HG02870 (cell line): ENCODE results near the gene MXD4.

Experiments used
- ATAC-seq: cut with Tn5 transposase; IDR thresholded peaks from one replicate; pipeline ENCODE4 v1.9.1; 2021; ENCODE audit warnings: mild to moderate bottlenecking, moderate library complexity; ENCODE audit not compliant: unreplicated experiment

MXD4 gene

GRCh38 chr4:2261853-2262144, at the start of gene MXD4:
MXD4 (minus strand) TSS chr4:2262109; CDS start chr4:2261980, 129 bp downstream.
- no peak for ATAC-seq

- no peak for ATAC-seq
Observed at GRCh38 chr4:2306773-2307410, 45.0 kb upstream of the MXD4 start.

- ATAC-seq, result no peak
Observed at GRCh38 chr4:2305766-2306501, 44.0 kb upstream of the MXD4 start.

- no peak for ATAC-seq
Observed at GRCh38 chr4:2304877-2305561, 43.1 kb upstream of the MXD4 start.

- no peak for ATAC-seq
Observed at GRCh38 chr4:2304321-2304876, 42.5 kb upstream of the MXD4 start.

GRCh38 chr4:2303686-2304320, 41.9 kb upstream of the MXD4 start:
- ATAC-seq, result no peak

- no peak for ATAC-seq
Observed at GRCh38 chr4:2303121-2303685, 41.3 kb upstream of the MXD4 start.

GRCh38 chr4:2302387-2303119, 40.6 kb upstream of the MXD4 start:
- no peak for ATAC-seq

GRCh38 chr4:2301806-2302205, 39.9 kb upstream of the MXD4 start:
- no peak for ATAC-seq

GRCh38 chr4:2301225-2301642, 39.3 kb upstream of the MXD4 start:
- ATAC-seq, result no peak

GRCh38 chr4:2300431-2301224, 38.7 kb upstream of the MXD4 start:
- no peak for ATAC-seq

- no peak for ATAC-seq
Observed at GRCh38 chr4:2299794-2300193, 37.9 kb upstream of the MXD4 start.

GRCh38 chr4:2298532-2298991, 36.7 kb upstream of the MXD4 start:
- no peak for ATAC-seq

- ATAC-seq, result no peak
Observed at GRCh38 chr4:2297606-2298531, 36.0 kb upstream of the MXD4 start.

- ATAC-seq, result no peak
Observed at GRCh38 chr4:2296631-2297601, 35.0 kb upstream of the MXD4 start.

- no peak for ATAC-seq
Observed at GRCh38 chr4:2295900-2296442, 34.1 kb upstream of the MXD4 start.

GRCh38 chr4:2295500-2295899, 33.6 kb upstream of the MXD4 start:
- no peak for ATAC-seq
